HepG2 (cell line): ENCODE data around the gene CSNK2A1. TPM values are rescaled to one million over a fixed set of nuclear protein-coding genes. Genes with fewer than 3 reads are reported as not detected.

Experiments used
- ADNP ChIP-seq: sonication (generic); formaldehyde crosslinking; IDR thresholded peaks from 2 replicates; pipeline ENCODE4 v1.4.0; 2020; ENCODE audit warnings: missing genetic modification reagents
- BHLHE40 ChIP-seq: IDR thresholded peaks from 2 replicates; pipeline ENCODE4 v1.6.1; 2011; ENCODE audit warnings: low read length, improper control_type of control experiment
- CREB3 ChIP-seq: sonication (generic); formaldehyde crosslinking; IDR thresholded peaks from 2 replicates; pipeline ENCODE4 v1.5.0; 2020; ENCODE audit warnings: missing genetic modification reagents
- HOMEZ ChIP-seq: IDR thresholded peaks from 2 replicates; pipeline ENCODE4 v1.6.1; 2016; ENCODE audit warnings: low read depth
- ISL2 ChIP-seq: sonication (generic); formaldehyde crosslinking; IDR thresholded peaks from 2 replicates; pipeline ENCODE4 v1.5.0; 2020; ENCODE audit warnings: missing genetic modification reagents
- KLF11 ChIP-seq: IDR thresholded peaks from 2 replicates; pipeline ENCODE4 v1.6.1; 2016; ENCODE audit warnings: missing compliant biosample characterization
- MIER3 ChIP-seq: IDR thresholded peaks from 2 replicates; pipeline ENCODE4 v1.6.1; 2016; ENCODE audit warnings: missing compliant biosample characterization, borderline replicate concordance
- NCOR1 ChIP-seq: fragments of 200-600 bp; sonication (generic); IDR thresholded peaks from 2 replicates; pipeline ENCODE4 v1.7.0; 2017; ENCODE audit warnings: antibody characterized with exemption, low read length, borderline replicate concordance
- PITX1 ChIP-seq: sonication (generic); formaldehyde crosslinking; IDR thresholded peaks from 2 replicates; pipeline ENCODE4 v1.5.1; 2020; ENCODE audit warnings: mild to moderate bottlenecking, missing genetic modification reagents
- TIGD3 ChIP-seq: sonication (generic); formaldehyde crosslinking; IDR thresholded peaks from 2 replicates; pipeline ENCODE4 v1.5.1; 2020; ENCODE audit warnings: mild to moderate bottlenecking, missing genetic modification reagents, borderline replicate concordance
- ZBED4 ChIP-seq: sonication (generic); formaldehyde crosslinking; IDR thresholded peaks from 2 replicates; pipeline ENCODE4 v1.4.0; 2020; ENCODE audit warnings: missing genetic modification reagents, borderline replicate concordance
- ZBTB38 ChIP-seq: sonication (generic); formaldehyde crosslinking; IDR thresholded peaks from 2 replicates; pipeline ENCODE4 v1.5.1; 2020; ENCODE audit warnings: mild to moderate bottlenecking, missing genetic modification reagents
- ZNF275 ChIP-seq: sonication (generic); formaldehyde crosslinking; IDR thresholded peaks from 2 replicates; pipeline ENCODE4 v1.8.0; 2022; ENCODE audit warnings: missing genetic modification reagents, mild to moderate bottlenecking, inconsistent platforms, borderline replicate concordance
- ZNF362 ChIP-seq: sonication (generic); formaldehyde crosslinking; IDR thresholded peaks from 2 replicates; pipeline ENCODE4 v1.4.0; 2020; ENCODE audit warnings: missing genetic modification reagents, mild to moderate bottlenecking, borderline replicate concordance
- ZNF468 ChIP-seq: sonication (generic); formaldehyde crosslinking; IDR thresholded peaks from 2 replicates; pipeline ENCODE4 v1.8.0; 2022; ENCODE audit warnings: mild to moderate bottlenecking, moderate library complexity, missing genetic modification reagents
- ZNF761 ChIP-seq: sonication (generic); formaldehyde crosslinking; conservative IDR thresholded peaks from 2 replicates; pipeline ENCODE4 v1.4.0; 2020; ENCODE audit warnings: mild to moderate bottlenecking, missing genetic modification reagents
- polyA plus RNA-seq, 8 experiments: library from polyadenylated mRNA; depleted of rRNA in 3 of 8; stranded (reverse) in 7 of 8; unstranded in 1 of 8; fragments of >200 nt; fragmentation: Illumina TruSeq in 4 of 8; extraction: Trizol in 4 of 8; gene quantifications; 2 replicates each; pipeline versions ENCODE4 v1.2.1 to v1.2.3, GENCODE V29; 2011 to 2016; ENCODE audit warnings: low read depth in 4 of 8, missing spikeins in 1 of 8, mixed read lengths in 1 of 8; ENCODE audit not compliant: insufficient read depth in 1 of 8
- total RNA-seq, 5 experiments: library from RNA; depleted of rRNA; stranded (reverse); fragments of >200 nt; fragmentation: Illumina TruSeq; extraction: Trizol; gene quantifications; 2 replicates each; pipeline ENCODE4 v1.2.3, GENCODE V29; 2016; ENCODE audit warnings: low read depth in 1 of 5

CSNK2A1 gene
- total and polyA plus RNA-seq, 2 of the 13 experiments (the other 11 are each of a cell fraction or from before 2014, with no cell fraction given): 153 to 231 TPM

GRCh38 chr20:510328-511057, 33.1 kb downstream of the CSNK2A1 start (continued):
- TF ChIP-seq BHLHE40: peak; percentile 93
- 0 out of 2 replicates have a peak, but pooled peaks have one; percentile 56 for TF ChIP-seq KLF11 (CRISPR knock-in tag)
- TF ChIP-seq ZNF468 (CRISPR knock-in tag): 0 out of 2 replicates have a peak, but pooled peaks have one; percentile 53
- TF ChIP-seq ZNF761: peak; percentile 84; the same call in 1 of the 2 replicates
- TF ChIP-seq ADNP: 0 out of 2 replicates have a peak, but pooled peaks have one; percentile 74
- TF ChIP-seq ZNF275 (CRISPR knock-in tag): 0 out of 2 replicates have a peak, but pooled peaks have one; percentile 66
- TF ChIP-seq ISL2: peak; percentile 75
- peak; percentile 85; the same call in 1 of the 2 replicates for TF ChIP-seq NCOR1
- TF ChIP-seq ZNF362 (CRISPR knock-in tag): peak; percentile 81; the same call in 1 of the 2 replicates
- peak; percentile 92 for TF ChIP-seq HOMEZ (CRISPR knock-in tag)
- TF ChIP-seq PITX1 (CRISPR knock-in tag): peak; percentile 81
- peak; percentile 47; the same call in 1 of the 2 replicates for TF ChIP-seq ZBED4 (CRISPR knock-in tag)
- TF ChIP-seq TIGD3 (CRISPR knock-in tag): peak; percentile 66; the same call in 1 of the 2 replicates
- 0 out of 2 replicates have a peak, but pooled peaks have one; percentile 42 for TF ChIP-seq CREB3 (CRISPR knock-in tag)
- TF ChIP-seq ZBTB38: peak; percentile 71; the same call in 1 of the 2 replicates
- peak; percentile 76; the same call in 1 of the 2 replicates for TF ChIP-seq MIER3
